ENCODE results near the gene TMEM271. TPM values are rescaled to one million over a fixed set of nuclear protein-coding genes. Genes with fewer than 3 reads are reported as not detected.
"Not testable (repeated sequence)": the region's sequence is repeated elsewhere in the genome, so short reads cannot be mapped to it uniquely, and the experiment has no call there.

The TMEM271 gene
- total and polyA plus RNA-seq, 2 experiments from 2014 or later, result not detected

- DNase-seq (ENCODE audit: low spot score), result no peak
- H3K36me3 ChIP-seq (replicated peaks; ENCODE audit: insufficient read depth, low read depth), result no peaks in the 10 kb centered on the region
- TF ChIP-seq EZH2 (IDR thresholded peaks at IDR 0.05; ENCODE audit: borderline replicate concordance) (no peak), CTCF (IDR thresholded peaks at IDR 0.05; ENCODE audit: poor library complexity) (no peak), EZH2phosphoT487 (IDR thresholded peaks at IDR 0.05; ENCODE audit: low read depth, severe bottlenecking, unreplicated experiment) (no peak)
- H4K20me1 ChIP-seq (ENCODE audit: insufficient read depth, poor library complexity, severe bottlenecking), result no peaks in the 10 kb centered on the region
- no peak overlapping the region for H3K4me3 ChIP-seq
- no peaks in the 10 kb centered on the region for H3K9me3 ChIP-seq (ENCODE audit: low read depth)
- no peaks in the 10 kb centered on the region for H3K4me1 ChIP-seq (ENCODE audit: insufficient read depth)
- no peaks in the 10 kb centered on the region for H3K9me2 ChIP-seq (replicated peaks; ENCODE audit: insufficient read depth)
- H3K4me2 ChIP-seq, result no peak overlapping the region
- no peaks in the 10 kb centered on the region for H3K27me3 ChIP-seq
- 66% methylated on average over 5 of the region's 5 CpGs for WGBS (ENCODE audit: low lambda C conversion rate, missing lambda C conversion rate)
- no peak overlapping the region for H3K27ac ChIP-seq
- H2AFZ ChIP-seq, result no peak overlapping the region
- H3K79me2 ChIP-seq, result no peaks in the 10 kb centered on the region
Measured at GRCh38 chr4:592825-593520, 16.9 kb upstream of the TMEM271 start.

- not testable (repeated sequence) for H3K27me3 ChIP-seq; H3K79me2 ChIP-seq; H3K27ac ChIP-seq; H4K20me1 ChIP-seq (ENCODE audit: insufficient read depth, poor library complexity, severe bottlenecking); H3K9me2 ChIP-seq (replicated peaks; ENCODE audit: insufficient read depth); H2AFZ ChIP-seq; H3K4me3 ChIP-seq; H3K4me1 ChIP-seq (ENCODE audit: insufficient read depth); H3K4me2 ChIP-seq; DNase-seq (ENCODE audit: low spot score); H3K9me3 ChIP-seq (ENCODE audit: low read depth); H3K36me3 ChIP-seq (replicated peaks; ENCODE audit: insufficient read depth, low read depth)
- WGBS (ENCODE audit: low lambda C conversion rate, missing lambda C conversion rate), result 86% methylated on average over 12 of the region's 13 CpGs
Measured at GRCh38 chr4:592178-592577, 16.1 kb upstream of the TMEM271 start.

GRCh38 chr4:590313-590841, 14.3 kb upstream of the TMEM271 start:
- TF ChIP-seq EZH2phosphoT487 (IDR thresholded peaks at IDR 0.05; ENCODE audit: low read depth, severe bottlenecking, unreplicated experiment) (no peak), CTCF (IDR thresholded peaks at IDR 0.05; ENCODE audit: poor library complexity) (no peak), EZH2 (IDR thresholded peaks at IDR 0.05; ENCODE audit: borderline replicate concordance) (no peak)
- no peaks in the 10 kb centered on the region for H3K9me2 ChIP-seq (replicated peaks; ENCODE audit: insufficient read depth)
- H3K27me3 ChIP-seq, result no peaks in the 10 kb centered on the region
- no peak overlapping the region for H2AFZ ChIP-seq
- no peak overlapping the region for H3K4me3 ChIP-seq
- no peak overlapping the region for H3K4me2 ChIP-seq
- no peak overlapping the region for H3K27ac ChIP-seq
- no peak for DNase-seq (ENCODE audit: low spot score)
- H3K9me3 ChIP-seq (ENCODE audit: low read depth), result no peaks in the 10 kb centered on the region
- no peaks in the 10 kb centered on the region for H4K20me1 ChIP-seq (ENCODE audit: insufficient read depth, poor library complexity, severe bottlenecking)
- H3K79me2 ChIP-seq, result no peaks in the 10 kb centered on the region
- 94% methylated on average over 12 of the region's 12 CpGs for WGBS (ENCODE audit: low lambda C conversion rate, missing lambda C conversion rate)
- H3K4me1 ChIP-seq (ENCODE audit: insufficient read depth), result no peaks in the 10 kb centered on the region
- H3K36me3 ChIP-seq (replicated peaks; ENCODE audit: insufficient read depth, low read depth), result no peaks in the 10 kb centered on the region

GRCh38 chr4:589219-589963, 13.3 kb upstream of the TMEM271 start:
- WGBS (ENCODE audit: low lambda C conversion rate, missing lambda C conversion rate), result 86% methylated on average over 16 of the region's 16 CpGs
- no peak for TF ChIP-seq EZH2 (IDR thresholded peaks at IDR 0.05; ENCODE audit: borderline replicate concordance)
- H3K4me1 ChIP-seq (ENCODE audit: insufficient read depth), result no peaks in the 10 kb centered on the region
- no peak overlapping the region for H2AFZ ChIP-seq
- no peaks in the 10 kb centered on the region for H3K9me3 ChIP-seq (ENCODE audit: low read depth)
- no peak overlapping the region for H3K4me2 ChIP-seq
- no peak overlapping the region for H3K27ac ChIP-seq
- no peaks in the 10 kb centered on the region for H3K9me2 ChIP-seq (replicated peaks; ENCODE audit: insufficient read depth)
- no peak for DNase-seq (ENCODE audit: low spot score)
- no peaks in the 10 kb centered on the region for H3K36me3 ChIP-seq (replicated peaks; ENCODE audit: insufficient read depth, low read depth)
- no peaks in the 10 kb centered on the region for H3K27me3 ChIP-seq
- no peaks in the 10 kb centered on the region for H4K20me1 ChIP-seq (ENCODE audit: insufficient read depth, poor library complexity, severe bottlenecking)
- no peaks in the 10 kb centered on the region for H3K79me2 ChIP-seq
- H3K4me3 ChIP-seq, result no peak overlapping the region
